HepG2 (cell line): ENCODE data around the gene DNTTIP2. TPM values are rescaled to one million over a fixed set of nuclear protein-coding genes. Genes with fewer than 3 reads are reported as not detected.

ENCODE experiments used
- AHDC1 ChIP-seq: sonication (generic); formaldehyde crosslinking; IDR thresholded peaks from 2 replicates; pipeline ENCODE4 v1.5.1; 2020; ENCODE audit warnings: mild to moderate bottlenecking, missing genetic modification reagents, borderline replicate concordance
- DMAP1 ChIP-seq: IDR thresholded peaks from 2 replicates; pipeline ENCODE4 v1.6.1; 2016
- MXD3 ChIP-seq: IDR thresholded peaks from 2 replicates; pipeline ENCODE4 v1.6.1; 2016; ENCODE audit warnings: mild to moderate bottlenecking, missing biosample characterization, missing genetic modification reagents
- PRMT3 ChIP-seq: sonication (generic); formaldehyde crosslinking; IDR thresholded peaks from 2 replicates; pipeline ENCODE4 v1.8.1; 2022; ENCODE audit warnings: low read depth, mild to moderate bottlenecking, moderate library complexity, missing genetic modification reagents, borderline replicate concordance
- SRY ChIP-seq: sonication (generic); formaldehyde crosslinking; IDR thresholded peaks from 2 replicates; pipeline ENCODE4 v1.8.0; 2022; ENCODE audit warnings: mild to moderate bottlenecking, missing genetic modification reagents
- SSRP1 ChIP-seq: IDR thresholded peaks from 2 replicates; pipeline ENCODE4 v1.6.1; 2016; ENCODE audit warnings: control low read depth
- TEAD3 ChIP-seq: optimal IDR thresholded peaks from 2 replicates; pipeline ENCODE3; 2016; ENCODE audit warnings: borderline replicate concordance
- ZBTB10 ChIP-seq: sonication (generic); formaldehyde crosslinking; IDR thresholded peaks from 2 replicates; pipeline ENCODE4 v1.4.0; 2020; ENCODE audit warnings: missing genetic modification reagents, borderline replicate concordance
- ZBTB26 ChIP-seq: IDR thresholded peaks from 2 replicates; pipeline ENCODE4 v1.6.1; 2016; ENCODE audit warnings: missing compliant biosample characterization, missing genetic modification reagents, borderline replicate concordance
- ZFP82 ChIP-seq: sonication (generic); formaldehyde crosslinking; IDR thresholded peaks from 2 replicates; pipeline ENCODE4 v1.5.1; 2020; ENCODE audit warnings: mild to moderate bottlenecking, missing genetic modification reagents, borderline replicate concordance
- ZNF687 ChIP-seq: sonication (generic); formaldehyde crosslinking; IDR thresholded peaks from 2 replicates; pipeline ENCODE4 v1.5.1; 2020; ENCODE audit warnings: mild to moderate bottlenecking, missing genetic modification reagents, moderate library complexity
- polyA plus RNA-seq, 8 experiments: library from polyadenylated mRNA; depleted of rRNA in 3 of 8; stranded (reverse) in 7 of 8; unstranded in 1 of 8; fragments of >200 nt; fragmentation: Illumina TruSeq in 4 of 8; extraction: Trizol in 4 of 8; gene quantifications; 2 replicates each; pipeline versions ENCODE4 v1.2.1 to v1.2.3, GENCODE V29; 2011 to 2016; ENCODE audit warnings: low read depth in 4 of 8, missing spikeins in 1 of 8, mixed read lengths in 1 of 8; ENCODE audit not compliant: insufficient read depth in 1 of 8
- total RNA-seq, 5 experiments: library from RNA; depleted of rRNA; stranded (reverse); fragments of >200 nt; fragmentation: Illumina TruSeq; extraction: Trizol; gene quantifications; 2 replicates each; pipeline ENCODE4 v1.2.3, GENCODE V29; 2016; ENCODE audit warnings: low read depth in 1 of 5

Gene DNTTIP2
- total and polyA plus RNA-seq, 2 of the 13 experiments (the other 11 are each of a cell fraction or from before 2014, with no cell fraction given), result 11.4 to 63.3 TPM

GRCh38 chr1:93908394-93909145 is 29.6 kb upstream of the DNTTIP2 start (continued):
- TF ChIP-seq ZBTB10 (no peak), PRMT3 (CRISPR knock-in tag) (0 out of 2 replicates have a peak, but pooled peaks have one; percentile 11), AHDC1 (CRISPR knock-in tag) (peak; percentile 22; the same call in 1 of the 2 replicates), MXD3 (CRISPR knock-in tag) (peak; percentile 16; the same call in 1 of the 2 replicates), ZFP82 (0 out of 2 replicates have a peak, but pooled peaks have one; percentile 40), DMAP1 (0 out of 2 replicates have a peak, but pooled peaks have one; percentile 16), ZNF687 (CRISPR knock-in tag) (peak; percentile 84), SSRP1 (CRISPR knock-in tag) (no peak), TEAD3 (peak; percentile 12), ZBTB26 (CRISPR knock-in tag) (0 out of 2 replicates have a peak, but pooled peaks have one; percentile 18), SRY (CRISPR knock-in tag) (peak; percentile 10; the same call in 1 of the 2 replicates)
